Measurements from ENCODE around the gene VANGL2.

GRCh38 chr1:160402001-160402795 is 1.8 kb downstream of the VANGL2 start:
- TF ChIP-seq POLR2AphosphoS5 (IDR thresholded peaks at IDR 0.05) (no peak), CTCF (IDR thresholded peaks at IDR 0.05) (no peak), POLR2A (IDR thresholded peaks at IDR 0.05) (no peak), EP300 (IDR thresholded peaks at IDR 0.05; ENCODE audit: low read depth) (no peak)

Data from transverse colon (tissue), 4 donors.